Neural progenitor cell (in vitro differentiated cells): Measurements from ENCODE around the gene TSPAN5. TPM values are rescaled to one million over a fixed set of nuclear protein-coding genes. Genes with fewer than 3 reads are reported as not detected.

Experiments
- DNase-seq: peaks from one replicate; pipeline ENCODE4 v3.0.0-alpha.2; 2016; ENCODE audit warnings: low spot score
- H2AFZ ChIP-seq: fragments of 200-600 bp; sonication (generic); replicated peaks from 2 replicates; pipeline ENCODE4 v1.6.1; 2016; ENCODE audit warnings: antibody characterized with exemption
- H3F3A ChIP-seq: fragments of 200-600 bp; sonication (generic); 2 replicates; pipeline ENCODE4 v1.6.1; 2016; ENCODE audit warnings: antibody characterized with exemption, low read depth
- H3K27ac ChIP-seq: fragments of 200-600 bp; sonication (generic); 2 replicates; pipeline ENCODE4 v1.5.1; 2016; ENCODE audit warnings: mild to moderate bottlenecking
- H3K27me3 ChIP-seq: fragments of 200-600 bp; sonication (generic); 2 replicates; pipeline ENCODE4 v1.6.1; 2016; ENCODE audit warnings: mild to moderate bottlenecking, moderate library complexity
- H3K36me3 ChIP-seq: fragments of 200-600 bp; sonication (generic); 2 replicates; pipeline ENCODE4 v1.5.1; 2016
- H3K4me1 ChIP-seq: fragments of 200-600 bp; sonication (generic); 2 replicates; pipeline ENCODE4 v1.6.1; 2016; ENCODE audit warnings: mixed run types
- H3K4me2 ChIP-seq: fragments of 200-600 bp; sonication (generic); 2 replicates; pipeline ENCODE4 v1.6.1; 2016
- H3K4me3 ChIP-seq: fragments of 200-600 bp; sonication (generic); 2 replicates; pipeline ENCODE4 v1.5.1; 2016
- H3K79me2 ChIP-seq: fragments of 200-600 bp; sonication (generic); 2 replicates; pipeline ENCODE4 v1.6.1; 2016; ENCODE audit warnings: low read depth
- H3K9ac ChIP-seq: fragments of 200-600 bp; sonication (generic); 2 replicates; pipeline ENCODE4 v1.6.1; 2016
- H3K9me3 ChIP-seq: fragments of 200-600 bp; sonication (generic); 2 replicates; pipeline ENCODE4 v1.5.1; 2016; ENCODE audit warnings: low read depth
- H4K20me1 ChIP-seq: fragments of 200-600 bp; sonication (generic); 2 replicates; pipeline ENCODE4 v1.6.1; 2016; ENCODE audit warnings: low read depth
- H3K27ac Mint-ChIP-seq: 3 replicates; pipeline ENCODE4 v1.8.0; 2021; ENCODE audit warnings: mixed read lengths
- H3K27me3 Mint-ChIP-seq: 2 replicates; pipeline ENCODE4 v1.8.0; 2022; ENCODE audit warnings: low read depth, mild to moderate bottlenecking, inconsistent platforms, moderate library complexity, mixed read lengths; ENCODE audit not compliant: insufficient read depth
- H3K36me3 Mint-ChIP-seq: 3 replicates; pipeline ENCODE4 v1.8.0; 2021; ENCODE audit warnings: mixed read lengths
- H3K4me1 Mint-ChIP-seq: 3 replicates; pipeline ENCODE4 v1.8.0; 2021; ENCODE audit warnings: mixed read lengths
- H3K4me3 Mint-ChIP-seq: 3 replicates; pipeline ENCODE4 v1.8.0; 2021; ENCODE audit warnings: mild to moderate bottlenecking, moderate library complexity, mixed read lengths
- H3K9me3 Mint-ChIP-seq: 3 replicates; pipeline ENCODE4 v1.8.0; 2020; ENCODE audit warnings: mixed read lengths
- CTCF ChIP-seq: fragments of 200-600 bp; sonication (generic); IDR thresholded peaks from 2 replicates; pipeline ENCODE4 v1.5.1; 2017; ENCODE audit warnings: antibody characterized with exemption, mild to moderate bottlenecking
- EZH2 ChIP-seq: fragments of 200-600 bp; sonication (generic); IDR thresholded peaks from 2 replicates; pipeline ENCODE4 v1.6.1; 2017; ENCODE audit warnings: antibody characterized with exemption, mild to moderate bottlenecking, moderate library complexity
- EZH2phosphoT487 ChIP-seq: fragments of 200-600 bp; sonication (generic); IDR thresholded peaks from 2 replicates; pipeline ENCODE4 v1.6.1; 2017; ENCODE audit warnings: antibody characterized with exemption
- total RNA-seq: library from RNA; depleted of rRNA; stranded (reverse); fragments of >200 nt; gene quantifications from 2 replicates; pipeline ENCODE4 v1.2.3, GENCODE V29; 2015; ENCODE audit warnings: low replicate concordance

Gene TSPAN5
- total RNA-seq, 1 donor from 2014 or later = 34.9 TPM

GRCh38 chr4:98473046-98473445, 185.4 kb downstream of the TSPAN5 start:
- H3K36me3 ChIP-seq = no peaks in the 10 kb centered on the region

GRCh38 chr4:98470831-98471230, 187.6 kb downstream of the TSPAN5 start:
- Mint-ChIP-seq H3K36me3 (peaks cover 38% of the 10 kb centered on the region), H3K9me3 (no peaks in the 10 kb centered on the region), H3K27ac (no peak overlapping the region), H3K4me3 (no peak overlapping the region), H3K4me1 (peaks cover 13% of the 10 kb centered on the region), H3K27me3 (no peaks in the 10 kb centered on the region)
- no peak for DNase-seq
- Histone ChIP-seq H3K79me2 (no peaks in the 10 kb centered on the region), H3K27me3 (no peaks in the 10 kb centered on the region), H3K4me2 (no peak overlapping the region), H3K4me1 (no peaks in the 10 kb centered on the region), H3K36me3 (no peaks in the 10 kb centered on the region), H3K9me3 (no peaks in the 10 kb centered on the region), H2AFZ (no peak overlapping the region), H3K27ac (no peak overlapping the region), H3K4me3 (no peak overlapping the region), H3K9ac (no peak overlapping the region), H3F3A (no peaks in the 10 kb centered on the region), H4K20me1 (no peaks in the 10 kb centered on the region)
- TF ChIP-seq EZH2phosphoT487 (no peak), EZH2 (no peak), CTCF (no peak)

More at GRCh38 chr4:98473046-98473445, 185.4 kb downstream of the TSPAN5 start:
- Histone ChIP-seq H3K4me2 (no peak overlapping the region), H3K4me1 (no peaks in the 10 kb centered on the region), H3K9me3 (no peaks in the 10 kb centered on the region), H3K27me3 (no peaks in the 10 kb centered on the region), H2AFZ (no peak overlapping the region), H3K9ac (no peak overlapping the region), H3K27ac (no peak overlapping the region), H3F3A (no peaks in the 10 kb centered on the region), H3K79me2 (no peaks in the 10 kb centered on the region), H4K20me1 (no peaks in the 10 kb centered on the region), H3K4me3 (no peak overlapping the region)
- Mint-ChIP-seq H3K27me3 (no peaks in the 10 kb centered on the region), H3K27ac (no peak overlapping the region), H3K36me3 (peaks cover 49% of the 10 kb centered on the region), H3K9me3 (no peaks in the 10 kb centered on the region), H3K4me3 (no peak overlapping the region), H3K4me1 (peaks cover 8% of the 10 kb centered on the region)
- no peak for DNase-seq
- no peak for TF ChIP-seq EZH2phosphoT487
- no peak for TF ChIP-seq EZH2
- TF ChIP-seq CTCF = no peak

- Histone ChIP-seq H3K27me3 (no peaks in the 10 kb centered on the region), H3K4me3 (no peak overlapping the region), H3K27ac (no peak overlapping the region), H2AFZ (no peak overlapping the region), H3K36me3 (no peaks in the 10 kb centered on the region), H3K4me2 (no peak overlapping the region), H4K20me1 (no peaks in the 10 kb centered on the region), H3K4me1 (no peaks in the 10 kb centered on the region), H3K9me3 (no peaks in the 10 kb centered on the region), H3K79me2 (no peaks in the 10 kb centered on the region), H3K9ac (no peak overlapping the region), H3F3A (no peaks in the 10 kb centered on the region)
- Mint-ChIP-seq H3K9me3 (no peaks in the 10 kb centered on the region), H3K27me3 (no peaks in the 10 kb centered on the region), H3K36me3 (peaks cover 36% of the 10 kb centered on the region), H3K4me1 (peaks cover 13% of the 10 kb centered on the region), H3K27ac (no peak overlapping the region), H3K4me3 (no peak overlapping the region)
- DNase-seq = no peak
- no peak for TF ChIP-seq CTCF
These were observed 188.0 kb downstream of the TSPAN5 start for GRCh38 chr4:98470366-98470765.

GRCh38 chr4:98469771-98470170, 188.6 kb downstream of the TSPAN5 start:
- H3K27me3 ChIP-seq = no peaks in the 10 kb centered on the region
- H3K27me3 Mint-ChIP-seq = no peaks in the 10 kb centered on the region
- peaks cover 13% of the 10 kb centered on the region for H3K4me1 Mint-ChIP-seq
- no peak overlapping the region for H3K4me3 Mint-ChIP-seq
- no peaks in the 10 kb centered on the region for H3K9me3 ChIP-seq
- no peak overlapping the region for H3K27ac Mint-ChIP-seq
- no peaks in the 10 kb centered on the region for H3K79me2 ChIP-seq
- no peaks in the 10 kb centered on the region for H3K9me3 Mint-ChIP-seq
- no peak for TF ChIP-seq EZH2phosphoT487
- no peak for TF ChIP-seq EZH2
- TF ChIP-seq CTCF = no peak
- no peak overlapping the region for H3K4me3 ChIP-seq
- no peak for DNase-seq
- H3K4me2 ChIP-seq = no peak overlapping the region
- no peaks in the 10 kb centered on the region for H3F3A ChIP-seq
- H3K9ac ChIP-seq = no peak overlapping the region
- no peaks in the 10 kb centered on the region for H3K36me3 ChIP-seq
- H2AFZ ChIP-seq = no peak overlapping the region
- no peaks in the 10 kb centered on the region for H4K20me1 ChIP-seq
- no peaks in the 10 kb centered on the region for H3K4me1 ChIP-seq
- peaks cover 32% of the 10 kb centered on the region for H3K36me3 Mint-ChIP-seq
- no peak overlapping the region for H3K27ac ChIP-seq
